Ovary (tissue), 9 donors: ENCODE data around the gene BTBD9. TPM values are rescaled to one million over a fixed set of nuclear protein-coding genes. Genes with fewer than 3 reads are reported as not detected.

Experiments used
- DNase-seq, 5 donors: peaks; one replicate each; pipeline ENCODE4 v3.0.0-alpha.2; 2019 to 2020
- H3K27ac ChIP-seq, 2 donors: fragments of 200-600 bp; one replicate each; pipeline versions ENCODE4 v1.5.1 to v1.8.0; 2019 to 2022
- H3K27me3 ChIP-seq: fragments of 200-600 bp; one replicate; pipeline ENCODE4 v1.8.0; 2022
- H3K36me3 ChIP-seq: fragments of 200-600 bp; sonication (generic); one replicate; pipeline ENCODE4 v1.5.1; 2019
- H3K4me1 ChIP-seq: one replicate; pipeline ENCODE4 v1.8.1; 2013; ENCODE audit warnings: mild to moderate bottlenecking, moderate library complexity; ENCODE audit not compliant: insufficient read depth
- H3K4me3 ChIP-seq: fragments of 200-600 bp; sonication (generic); one replicate; pipeline ENCODE4 v1.5.1; 2017
- H3K9me3 ChIP-seq, 2 donors: fragments of 200-600 bp in 1 of 2; sonication (generic) in 1 of 2; one replicate each; pipeline versions ENCODE4 v1.5.1 to v1.8.1; 2013 to 2019; ENCODE audit warnings: mild to moderate bottlenecking in 1 of 2, moderate library complexity in 1 of 2
- CTCF ChIP-seq, 3 donors: fragments of 450-650 bp in 2 of 3; fragments of 200-600 bp in 1 of 3; IDR thresholded peaks; one replicate each; pipeline versions ENCODE4 v1.5.1 to v1.8.0; 2016 to 2022; ENCODE audit warnings: antibody characterized with exemption in 3 of 3, mild to moderate bottlenecking in 1 of 3
- EP300 ChIP-seq: sonication (generic); formaldehyde crosslinking; IDR thresholded peaks from one replicate; pipeline ENCODE4 v1.6.1; 2017; ENCODE audit warnings: antibody characterized with exemption
- POLR2A ChIP-seq: fragments of 450-650 bp; IDR thresholded peaks from one replicate; pipeline ENCODE4 v1.6.1; 2017; ENCODE audit warnings: antibody characterized with exemption, mild to moderate bottlenecking, moderate library complexity
- WGBS, 3 donors: extraction: QIAGEN DNeasy Blood & Tissue Kit in 1 of 3; methylation state at CpG; one replicate each; pipeline versions ENCODE4 v1.1.5 to v1.1.7; 2013 to 2017; 5-methylcytosine and 5-hydroxymethylcytosine counted together
- intact Hi-C, 4 donors: fragments of 100-400 bp; cut with DNase I; formaldehyde crosslinking; loops; one replicate each; pipeline versions ENCODE4 v1.11.0 to v1.15.1; 2022 to 2023
- polyA plus RNA-seq, 2 donors: library from polyadenylated mRNA; stranded (reverse); fragments of 200-250 nt in 1 of 2; fragments of 350-450 nt in 1 of 2; fragmentation: Illumina TruSeq in 1 of 2; extraction: RNeasy Lipid Tissue Mini Kit (QIAGEN cat#74804) in 1 of 2; gene quantifications; one replicate each; pipeline ENCODE4 v1.2.3, GENCODE V29; 2013 to 2014
- total RNA-seq, 7 donors: library from RNA; depleted of rRNA in 2 of 7; stranded (reverse); fragments of >200 nt in 2 of 7; fragmentation: NEBNext Ultra II Directional in 3 of 7; extraction: Animal tissue kit (Norgen Biotek cat#: 25700) in 3 of 7; gene quantifications; one replicate each; pipeline versions ENCODE4 v1.1.0 to v1.2.4, GENCODE V29; 2016 to 2023
- donor health status: DM: no; HTN: no; CAD: no; lungs with moderate emphysema.
- donor health status: DM: no; HTN: no; CAD: no.
- donor health status: Bipolar disorder and iron deficiency.
- donor health status: DM: yes; HTN: yes; CAD: no.
- donor health status: DM: no; HTN: no; CAD: no.
- donor health status: DM: yes; HTN: yes; CAD: no.

The BTBD9 gene
- total and polyA plus RNA-seq, 9 donors = 7.2 to 28.8 (median 21.0) TPM

GRCh38 chr6:38579010-38579628, 60.6 kb downstream of the BTBD9 start:
- no peaks in the 10 kb centered on the region for H3K27me3 ChIP-seq
- no peaks in the 10 kb centered on the region for H3K36me3 ChIP-seq
- TF ChIP-seq EP300 = no peak

GRCh38 chr6:38578075-38578474, 61.7 kb downstream of the BTBD9 start:
- no peaks in the 10 kb centered on the region for H3K27me3 ChIP-seq
- TF ChIP-seq CTCF (IDR thresholded peaks at IDR 0.05) = no peak
- TF ChIP-seq POLR2A = no peak
- no peak for TF ChIP-seq EP300
- no peaks in the 10 kb centered on the region for H3K36me3 ChIP-seq
- H3K4me1 ChIP-seq = no peaks in the 10 kb centered on the region
- no peak for DNase-seq
- 70 to 86% (median 77%) methylated on average over 6 of the region's 6 CpGs for WGBS, 3 donors
- no peaks in the 10 kb centered on the region for H3K9me3 ChIP-seq
- intact Hi-C loops = no loop called here
- no peak overlapping the region for H3K27ac ChIP-seq
- no peak overlapping the region for H3K4me3 ChIP-seq

More at GRCh38 chr6:38579010-38579628, 60.6 kb downstream of the BTBD9 start:
- DNase-seq = no peak
- no peak overlapping the region for H3K27ac ChIP-seq
- no peaks in the 10 kb centered on the region for H3K9me3 ChIP-seq
- no peaks in the 10 kb centered on the region for H3K4me1 ChIP-seq
- intact Hi-C loops = no loop called here
- no peak overlapping the region for H3K4me3 ChIP-seq

- no peaks in the 10 kb centered on the region for H3K36me3 ChIP-seq
- no peaks in the 10 kb centered on the region for H3K9me3 ChIP-seq
- DNase-seq = no peak
- H3K4me3 ChIP-seq = no peak overlapping the region
- 68 to 83% (median 82%) methylated on average over 2 of the region's 2 CpGs for WGBS, 3 donors
- no peaks in the 10 kb centered on the region for H3K27me3 ChIP-seq
- intact Hi-C loops = no loop called here
- TF ChIP-seq CTCF (IDR thresholded peaks at IDR 0.05) (no peak), EP300 (no peak), POLR2A (no peak)
- H3K27ac ChIP-seq = no peak overlapping the region
- H3K4me1 ChIP-seq = no peaks in the 10 kb centered on the region
Observed at GRCh38 chr6:38577492-38577891, 62.2 kb downstream of the BTBD9 start.

GRCh38 chr6:38573801-38574395, 65.8 kb downstream of the BTBD9 start:
- intact Hi-C loops = no loop called here
- no peaks in the 10 kb centered on the region for H3K4me1 ChIP-seq
- H3K4me3 ChIP-seq = no peak overlapping the region
- no peaks in the 10 kb centered on the region for H3K9me3 ChIP-seq
- 86 to 95% (median 88%) methylated on average over 6 of the region's 6 CpGs for WGBS, 3 donors
- no peak overlapping the region for H3K27ac ChIP-seq
- TF ChIP-seq POLR2A (no peak), CTCF (IDR thresholded peaks at IDR 0.05) (no peak), EP300 (no peak)
- no peak for DNase-seq
- H3K27me3 ChIP-seq = no peaks in the 10 kb centered on the region
- no peaks in the 10 kb centered on the region for H3K36me3 ChIP-seq

- Histone ChIP-seq H3K27me3 (no peaks in the 10 kb centered on the region), H3K4me1 (no peaks in the 10 kb centered on the region), H3K9me3 (no peaks in the 10 kb centered on the region), H3K27ac (no peak overlapping the region), H3K36me3 (no peaks in the 10 kb centered on the region), H3K4me3 (no peak overlapping the region)
- intact Hi-C loops = no loop called here
- TF ChIP-seq EP300 (no peak), CTCF (IDR thresholded peaks at IDR 0.05) (no peak), POLR2A (no peak)
- 83 to 90% (median 84%) methylated on average over 3 of the region's 3 CpGs for WGBS, 3 donors
- no peak for DNase-seq
Observed at GRCh38 chr6:38572186-38572813, 67.4 kb downstream of the BTBD9 start.
